Psoas muscle (tissue), 8 donors: ENCODE data around the gene ANKRD18B. TPM values are rescaled to one million over a fixed set of nuclear protein-coding genes. Genes with fewer than 3 reads are reported as not detected.
"Not testable (repeated sequence)": the region's sequence is repeated elsewhere in the genome, so short reads cannot be mapped to it uniquely, and the experiment has no call there.

Source experiments
- ATAC-seq, 4 donors: fragments of 200-7000 bp; cut with Tn5 transposase; one replicate each; pipeline ENCODE4 v1.9.1; 2020; ENCODE audit warnings: moderate library complexity in 3 of 4, mild to moderate bottlenecking in 2 of 4
- DNase-seq, 2 donors: peaks; one replicate each; pipeline ENCODE4 v3.0.0-alpha.2; 2020
- H3K27ac ChIP-seq: fragments of 200-600 bp; one replicate; pipeline ENCODE4 v1.8.0; 2022
- H3K27me3 ChIP-seq, 3 donors: fragments of 200-600 bp in 1 of 3; one replicate each; pipeline versions ENCODE4 v1.6.1 to v1.8.0; 2013 to 2022; ENCODE audit warnings: low read length in 2 of 3, mild to moderate bottlenecking in 2 of 3, moderate library complexity in 1 of 3; ENCODE audit not compliant: insufficient read depth in 3 of 3
- H3K36me3 ChIP-seq, 2 donors: fragments of 200-600 bp in 1 of 2; one replicate each; pipeline versions ENCODE4 v1.6.1 to v1.8.0; 2013 to 2022; ENCODE audit warnings: low read depth in 1 of 2, mild to moderate bottlenecking in 1 of 2, moderate library complexity in 1 of 2; ENCODE audit not compliant: insufficient read depth in 1 of 2
- H3K4me1 ChIP-seq: fragments of 200-600 bp; one replicate; pipeline ENCODE4 v1.8.0; 2022
- H3K4me3 ChIP-seq: fragments of 200-600 bp; one replicate; pipeline ENCODE4 v1.8.0; 2022; ENCODE audit warnings: mild to moderate bottlenecking
- H3K9me3 ChIP-seq: fragments of 200-600 bp; one replicate; pipeline ENCODE4 v1.8.0; 2022
- CTCF ChIP-seq: fragments of 200-600 bp; IDR thresholded peaks from one replicate; pipeline ENCODE4 v1.8.0; 2022; ENCODE audit warnings: antibody characterized with exemption
- WGBS, 3 donors: extraction: QIAGEN DNeasy Blood & Tissue Kit; methylation state at CpG; one replicate each; pipeline versions ENCODE4 v1.1.6 to v1.1.7; 2013; 5-methylcytosine and 5-hydroxymethylcytosine counted together
- intact Hi-C, 2 donors: fragments of 100-400 bp; cut with DNase I; formaldehyde crosslinking; loops; one replicate each; pipeline versions ENCODE4 v1.11.0 to v1.14.2; 2022
- long read RNA-seq, 2 donors: library from polyadenylated mRNA; unstranded; transcript quantifications; one replicate each; pipeline ENCODE4 v2.0.0, GENCODE V29; 2021
- polyA plus RNA-seq, 3 donors: library from polyadenylated mRNA; stranded (reverse); fragments of 200-250 nt; gene quantifications; one replicate each; pipeline ENCODE4 v1.2.3, GENCODE V29; 2013
- total RNA-seq, 4 donors: library from RNA; stranded (reverse); fragmentation: NEBNext Ultra II Directional in 2 of 4; extraction: Animal tissue kit (Norgen Biotek cat#: 25700) in 2 of 4; gene quantifications; one replicate each; pipeline versions ENCODE4 v1.2.1 to v1.2.4, GENCODE V29; 2021 to 2023
- donor health status: healthy with polysubstance abuse.
- donor health status: DM: no; HTN: no; CAD: no; lungs with moderate emphysema.
- donor health status: Bipolar disorder and iron deficiency.
- donor health status: healthy.
- donor health status: DM: yes; HTN: yes; CAD: no.
- donor health status: DM: no; HTN: no; CAD: no.
- donor health status: DM: no; HTN: no; CAD: no.
- donor health status: DM: yes; HTN: yes; CAD: no.

The ANKRD18B gene
- total RNA-seq (under 1 TPM in 3 of 4 donors, not detected in 1; 0.25 to 0.43 (median 0.30) TPM), polyA plus RNA-seq (under 1 TPM in 2 of 3 donors, not detected in 1; 0.01 to 0.07 TPM)
- long read RNA-seq, donor 1, partial matches to known transcripts = 0 of 1 reads
- long read RNA-seq, donor 1, other reads (novel, unspliced or antisense) = 1 of 1 reads
- long read RNA-seq, donor 2 = 0 reads

- H3K4me1 ChIP-seq, H3K36me3 ChIP-seq, H3K27ac ChIP-seq, intact Hi-C loops, H3K9me3 ChIP-seq: not testable (repeated sequence)
- DNase-seq (peak; percentile 33 to 56), ATAC-seq (peak; percentile 81 to 91 (median 88))
- H3K27me3 ChIP-seq = peaks cover 3 to 36% (median 5%) of the 10 kb centered on the region in 3 donors
- 2 to 4% (median 2%) methylated on average over 51 to 73 of the region's 73 CpGs for whole genome bisulfite sequencing, 3 donors
- H3K4me3 ChIP-seq = peak within 1 kb of the TSS; percentile 62
Observed at GRCh38 chr9:33523397-33524305, at the start of gene ANKRD18B. Gene ANKRD18B (plus strand): TSS chr9:33524251. CDS start chr9:33524490, 239 bp downstream.

- H3K4me3 ChIP-seq = no peak overlapping the region
- H3K4me1 ChIP-seq = peaks cover 16% of the 10 kb centered on the region
- DNase-seq (no peak), ATAC-seq (no peak)
- intact Hi-C loops = no loop called here
- no peaks in the 10 kb centered on the region for H3K27me3 ChIP-seq
- H3K36me3 ChIP-seq = peaks cover 5 to 22% of the 10 kb centered on the region in 2 donors
- no peak for TF ChIP-seq CTCF
- WGBS, 3 donors = 82 to 90% (median 83%) methylated on average over 1 of the region's 1 CpG
- no peak overlapping the region for H3K27ac ChIP-seq
- no peaks in the 10 kb centered on the region for H3K9me3 ChIP-seq
Observed at GRCh38 chr9:33475357-33475756, 48.7 kb upstream of the ANKRD18B start.

- H3K27ac ChIP-seq = no peak overlapping the region
- intact Hi-C loops = no loop called here
- H3K36me3 ChIP-seq = peaks cover 5 to 11% of the 10 kb centered on the region in 2 donors
- no peak for DNase-seq
- no peaks in the 10 kb centered on the region for H3K9me3 ChIP-seq
- no peak overlapping the region for H3K4me3 ChIP-seq
- no peak for TF ChIP-seq CTCF
- peaks cover 16% of the 10 kb centered on the region for H3K4me1 ChIP-seq
- ATAC-seq = no peak
- 90 to 93% (median 91%) methylated on average over 10 of the region's 10 CpGs for WGBS, 3 donors
- H3K27me3 ChIP-seq = no peaks in the 10 kb centered on the region
Observed at GRCh38 chr9:33476503-33476902, 47.5 kb upstream of the ANKRD18B start.

DNA sequence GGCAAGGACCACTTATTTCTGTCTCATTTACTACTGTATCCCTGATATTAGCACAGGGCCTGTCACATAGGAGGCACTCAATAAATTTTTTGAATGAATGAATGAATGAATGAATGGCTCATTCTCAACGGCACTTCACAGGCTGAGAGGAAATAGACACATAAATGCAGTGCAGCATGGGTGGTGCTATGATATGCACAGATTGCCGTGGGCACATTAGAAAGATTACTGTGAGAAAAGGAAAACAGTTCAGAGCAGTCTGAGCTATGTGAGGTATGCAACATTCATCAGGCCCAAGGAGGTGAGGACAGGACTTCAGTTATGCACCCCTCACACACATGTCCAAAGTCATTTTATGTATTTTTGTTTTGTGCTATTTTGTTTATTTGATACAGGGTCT is 43.9 kb upstream of the ANKRD18B start:
- Histone ChIP-seq H3K27ac (no peak overlapping the region), H3K9me3 (no peaks in the 10 kb centered on the region), H3K4me3 (no peak overlapping the region), H3K4me1 (no peaks in the 10 kb centered on the region), H3K27me3 (no peaks in the 10 kb centered on the region), H3K36me3 (no peaks in the 10 kb centered on the region)
- ATAC-seq (no peak), DNase-seq (no peak)
- TF ChIP-seq CTCF = no peak
- WGBS, 3 donors = 70 to 78% (median 71%) methylated on average over 2 of the region's 2 CpGs
- intact Hi-C loops = no loop called here

DNA sequence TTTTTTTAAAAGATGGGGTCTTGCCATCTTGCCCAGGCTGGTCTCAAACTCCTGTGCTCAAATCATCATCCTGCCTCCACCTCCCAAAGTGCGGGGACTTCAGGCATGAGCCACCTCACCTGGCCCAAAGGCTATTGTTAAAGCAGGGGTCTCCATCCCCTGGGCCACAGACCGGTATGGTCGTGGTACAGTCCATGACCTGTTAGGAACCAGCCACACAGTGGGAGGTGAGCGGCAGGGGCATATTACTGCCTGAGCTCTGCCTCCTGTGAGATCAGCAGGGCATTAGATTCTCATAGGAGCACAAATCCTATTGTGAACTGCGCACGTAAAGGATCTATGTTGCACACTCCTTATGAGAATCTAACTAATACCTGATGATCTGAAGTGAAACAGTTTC is 43.1 kb upstream of the ANKRD18B start:
- Histone ChIP-seq H3K9me3 (no peaks in the 10 kb centered on the region), H3K4me3 (no peak overlapping the region), H3K36me3 (no peaks in the 10 kb centered on the region), H3K4me1 (no peaks in the 10 kb centered on the region), H3K27ac (no peak overlapping the region), H3K27me3 (no peaks in the 10 kb centered on the region)
- no peak for ATAC-seq
- WGBS, 3 donors = 88 to 94% (median 93%) methylated on average over 6 of the region's 6 CpGs
- no peak for DNase-seq
- intact Hi-C loops = no loop called here
- no peak for TF ChIP-seq CTCF

GRCh38 chr9:33485312-33485711 is 38.7 kb upstream of the ANKRD18B start:
- H3K9me3 ChIP-seq, H3K27me3 ChIP-seq, DNase-seq, H3K4me1 ChIP-seq, H3K4me3 ChIP-seq, H3K36me3 ChIP-seq, H3K27ac ChIP-seq, ATAC-seq, intact Hi-C loops: not testable (repeated sequence)
